Endodermal cell (in vitro differentiated cells): Measurements from ENCODE around the gene ARHGAP20. TPM values are rescaled to one million over a fixed set of nuclear protein-coding genes. Genes with fewer than 3 reads are reported as not detected.

Experiments
- DNase-seq: peaks from one replicate; pipeline ENCODE4 v3.0.0-alpha.2; 2017
- H3K27ac ChIP-seq: 2 replicates; pipeline ENCODE4 v1.5.1; 2013; ENCODE audit warnings: mild to moderate bottlenecking, low read depth, low read length, moderate library complexity
- H3K27me3 ChIP-seq: 2 replicates; pipeline ENCODE4 v1.6.1; 2013; ENCODE audit warnings: mild to moderate bottlenecking, low read length, moderate library complexity; ENCODE audit not compliant: insufficient read depth, control insufficient read depth, poor library complexity, severe bottlenecking
- H3K36me3 ChIP-seq: 2 replicates; pipeline ENCODE4 v1.7.0; 2013; ENCODE audit warnings: mild to moderate bottlenecking, low read length, moderate library complexity; ENCODE audit not compliant: control insufficient read depth, insufficient read depth
- H3K4me1 ChIP-seq: one replicate; pipeline ENCODE4 v1.7.0; 2013; ENCODE audit warnings: low read length; ENCODE audit not compliant: control insufficient read depth, insufficient read depth
- H3K4me3 ChIP-seq: 2 replicates; pipeline ENCODE4 v1.5.1; 2013; ENCODE audit warnings: mild to moderate bottlenecking, low read length, moderate library complexity
- H3K9ac ChIP-seq: 2 replicates; pipeline ENCODE4 v1.6.1; 2013; ENCODE audit warnings: mild to moderate bottlenecking, low read length, moderate library complexity; ENCODE audit not compliant: poor library complexity, severe bottlenecking; ENCODE audit errors: extremely low read depth
- H3K9me3 ChIP-seq: 2 replicates; pipeline ENCODE4 v1.6.1; 2013; ENCODE audit warnings: mild to moderate bottlenecking, low read length, moderate library complexity; ENCODE audit not compliant: control insufficient read depth
- H3K27ac Mint-ChIP-seq: 2 replicates; pipeline ENCODE4 v1.8.0; 2020; ENCODE audit warnings: mixed read lengths
- H3K27me3 Mint-ChIP-seq: 2 replicates; pipeline ENCODE4 v1.8.0; 2021; ENCODE audit warnings: mild to moderate bottlenecking, mixed read lengths; ENCODE audit not compliant: insufficient read depth
- H3K36me3 Mint-ChIP-seq: 2 replicates; pipeline ENCODE4 v1.8.0; 2020; ENCODE audit warnings: low read depth, mixed read lengths
- H3K4me1 Mint-ChIP-seq: 2 replicates; pipeline ENCODE4 v1.8.0; 2020; ENCODE audit warnings: mixed read lengths
- H3K4me3 Mint-ChIP-seq: 2 replicates; pipeline ENCODE4 v1.8.0; 2020; ENCODE audit warnings: mild to moderate bottlenecking, moderate library complexity, mixed read lengths
- H3K9me3 Mint-ChIP-seq: 2 replicates; pipeline ENCODE4 v1.8.0; 2020; ENCODE audit warnings: mild to moderate bottlenecking, mixed read lengths
- WGBS, 2 experiments: methylation state at CpG; one replicate each; pipeline versions ENCODE4 v1.1.5 to v1.1.7; 2013; ENCODE audit warnings: missing lambda C conversion rate in 2 of 2, mixed read lengths in 1 of 2; ENCODE audit not compliant: insufficient coverage in 1 of 2, insufficient read length in 1 of 2; 5-methylcytosine and 5-hydroxymethylcytosine counted together
- total RNA-seq, 2 donors: library from RNA; stranded (reverse); fragmentation: NEBNext Ultra II Directional in 1 of 2; extraction: Animal tissue kit (Norgen Biotek cat#: 25700) in 1 of 2; gene quantifications; 2 replicates in 1 of 2; 3 replicates in 1 of 2; pipeline ENCODE4 v1.2.1, GENCODE V29; 2021
- TF ChIP-seq, protein P1 (sequence below): fragments of 200-600 bp; sonication (generic); conservative IDR thresholded peaks from 2 replicates; pipeline ENCODE4 v1.5.0; 2021; ENCODE audit warnings: antibody characterized with exemption, mild to moderate bottlenecking

The ARHGAP20 gene
- total RNA-seq, 2 donors from 2014 or later: 0.15 to 0.27 TPM

DNA sequence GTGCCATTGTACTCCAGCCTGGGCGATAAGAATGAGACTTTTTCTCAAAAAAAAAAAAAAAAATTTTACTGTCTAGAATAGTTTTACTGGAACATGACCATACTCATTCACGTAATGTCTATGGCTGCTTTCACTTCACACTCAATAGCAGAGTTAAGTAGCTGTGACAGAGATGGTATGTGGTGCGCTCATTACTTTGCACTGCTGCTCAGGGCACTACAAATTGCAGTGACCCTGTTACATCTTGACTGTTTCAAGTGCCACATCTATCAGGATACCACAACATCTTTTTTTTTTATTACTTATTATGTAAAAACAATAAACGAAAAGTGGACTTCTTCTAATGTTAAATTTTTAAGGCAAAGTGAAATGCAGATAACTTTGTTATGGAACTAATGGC lies 110.3 kb downstream of the ARHGAP20 start:
- 89% methylated on average over 1 to 4 of the region's 4 CpGs for WGBS, 2 experiments
- Mint-ChIP-seq H3K4me1 (no peaks in the 10 kb centered on the region), H3K9me3 (peaks cover 5% of the 10 kb centered on the region), H3K36me3 (no peaks in the 10 kb centered on the region), H3K4me3 (no peak overlapping the region), H3K27ac (no peak overlapping the region), H3K27me3 (peaks cover 3% of the 10 kb centered on the region)
- Histone ChIP-seq H3K36me3 (no peaks in the 10 kb centered on the region), H3K27ac (no peak overlapping the region), H3K4me3 (no peak overlapping the region), H3K27me3 (no peaks in the 10 kb centered on the region), H3K4me1 (no peaks in the 10 kb centered on the region), H3K9ac (no peak overlapping the region), H3K9me3 (peaks cover 11% of the 10 kb centered on the region)
- DNase-seq: no peak
- TF ChIP-seq, protein P1, sequence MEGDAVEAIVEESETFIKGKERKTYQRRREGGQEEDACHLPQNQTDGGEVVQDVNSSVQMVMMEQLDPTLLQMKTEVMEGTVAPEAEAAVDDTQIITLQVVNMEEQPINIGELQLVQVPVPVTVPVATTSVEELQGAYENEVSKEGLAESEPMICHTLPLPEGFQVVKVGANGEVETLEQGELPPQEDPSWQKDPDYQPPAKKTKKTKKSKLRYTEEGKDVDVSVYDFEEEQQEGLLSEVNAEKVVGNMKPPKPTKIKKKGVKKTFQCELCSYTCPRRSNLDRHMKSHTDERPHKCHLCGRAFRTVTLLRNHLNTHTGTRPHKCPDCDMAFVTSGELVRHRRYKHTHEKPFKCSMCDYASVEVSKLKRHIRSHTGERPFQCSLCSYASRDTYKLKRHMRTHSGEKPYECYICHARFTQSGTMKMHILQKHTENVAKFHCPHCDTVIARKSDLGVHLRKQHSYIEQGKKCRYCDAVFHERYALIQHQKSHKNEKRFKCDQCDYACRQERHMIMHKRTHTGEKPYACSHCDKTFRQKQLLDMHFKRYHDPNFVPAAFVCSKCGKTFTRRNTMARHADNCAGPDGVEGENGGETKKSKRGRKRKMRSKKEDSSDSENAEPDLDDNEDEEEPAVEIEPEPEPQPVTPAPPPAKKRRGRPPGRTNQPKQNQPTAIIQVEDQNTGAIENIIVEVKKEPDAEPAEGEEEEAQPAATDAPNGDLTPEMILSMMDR: no peak

DNA sequence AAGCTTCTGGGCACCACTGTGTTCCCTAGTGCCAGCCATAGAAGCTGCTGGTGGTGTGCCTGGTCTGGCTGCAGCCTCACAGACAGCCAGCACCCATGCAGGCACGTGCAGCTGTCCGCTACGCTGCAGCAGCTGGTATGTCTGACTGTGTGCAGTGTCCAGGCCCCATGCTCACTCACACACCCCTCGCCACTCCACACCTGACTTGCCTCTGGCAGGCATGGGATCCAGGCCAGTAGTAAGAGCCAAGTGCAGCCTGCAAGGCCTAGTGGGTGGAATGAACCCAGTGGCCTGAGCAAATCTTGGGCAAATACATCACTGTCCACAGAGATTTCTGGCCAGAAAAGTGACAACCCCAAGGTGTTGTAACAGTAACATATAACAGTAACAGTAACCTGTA lies 111.9 kb downstream of the ARHGAP20 start:
- DNase-seq: no peak
- Histone ChIP-seq H3K27me3 (no peaks in the 10 kb centered on the region), H3K9ac (no peak overlapping the region), H3K27ac (no peak overlapping the region), H3K36me3 (no peaks in the 10 kb centered on the region), H3K9me3 (peaks cover 11% of the 10 kb centered on the region), H3K4me3 (no peak overlapping the region), H3K4me1 (no peaks in the 10 kb centered on the region)
- peaks cover 8% of the 10 kb centered on the region for H3K9me3 Mint-ChIP-seq
- H3K36me3 Mint-ChIP-seq: no peaks in the 10 kb centered on the region
- TF ChIP-seq, protein P1: no peak
- H3K27me3 Mint-ChIP-seq: peaks cover 3% of the 10 kb centered on the region
- no peak overlapping the region for H3K4me3 Mint-ChIP-seq
- WGBS, 2 experiments: 90% methylated on average over 4 of the region's 4 CpGs; no CpG with 5 or more reads in 1 of the 2 experiments
- no peak overlapping the region for H3K27ac Mint-ChIP-seq
- no peaks in the 10 kb centered on the region for H3K4me1 Mint-ChIP-seq

DNA sequence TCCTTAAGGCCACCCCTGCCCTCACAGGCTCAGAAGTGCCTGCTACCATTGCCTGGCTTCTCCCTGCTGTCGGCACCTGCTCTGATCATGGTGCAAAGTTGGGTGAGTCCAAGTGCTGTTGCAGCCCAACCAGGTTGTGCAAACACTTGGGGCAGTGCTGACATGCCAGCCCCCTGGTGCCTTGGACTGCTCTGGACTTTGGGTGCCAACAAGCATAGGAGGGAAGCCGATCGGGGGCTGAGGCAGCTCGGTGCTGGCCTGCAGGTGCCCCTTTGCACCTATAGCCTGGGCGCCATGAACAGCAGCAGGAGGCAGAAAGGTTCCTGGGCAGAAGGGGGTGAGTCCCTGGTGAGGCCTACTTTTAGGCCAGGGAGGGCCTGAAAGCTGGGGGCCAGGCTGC lies 113.0 kb downstream of the ARHGAP20 start:
- H3K27ac ChIP-seq: no peak overlapping the region
- H3K36me3 ChIP-seq: no peaks in the 10 kb centered on the region
- H3K27me3 Mint-ChIP-seq: no peaks in the 10 kb centered on the region
- H3K4me1 ChIP-seq: no peaks in the 10 kb centered on the region
- no peaks in the 10 kb centered on the region for H3K36me3 Mint-ChIP-seq
- H3K9me3 ChIP-seq: peaks cover 11% of the 10 kb centered on the region
- no peak overlapping the region for H3K4me3 Mint-ChIP-seq
- TF ChIP-seq, protein P1: no peak
- 91 to 100% methylated on average over 1 to 5 of the region's 5 CpGs for WGBS, 2 experiments
- DNase-seq: no peak
- no peak overlapping the region for H3K9ac ChIP-seq
- no peaks in the 10 kb centered on the region for H3K4me1 Mint-ChIP-seq
- H3K9me3 Mint-ChIP-seq: peaks cover 8% of the 10 kb centered on the region
- no peak overlapping the region for H3K4me3 ChIP-seq
- no peak overlapping the region for H3K27ac Mint-ChIP-seq
- H3K27me3 ChIP-seq: no peaks in the 10 kb centered on the region
